ENCODE results near the gene CRTC3.

- TF ChIP-seq CTCF (IDR thresholded peaks at IDR 0.05): no peak
- no peak for TF ChIP-seq POLR2AphosphoS5 (IDR thresholded peaks at IDR 0.05)
- TF ChIP-seq POLR2A (IDR thresholded peaks at IDR 0.05; ENCODE audit: low read depth): no peak
- TF ChIP-seq EP300 (IDR thresholded peaks at IDR 0.05): no peak
These were observed 32.9 kb downstream of the CRTC3 start for GRCh38 chr15:90562669-90563068.

Measured in esophagus muscularis mucosa (tissue), 4 donors.